Renal pelvis (tissue), 4 donors: ENCODE measurements around the gene HIF1A. TPM values are rescaled to one million over a fixed set of nuclear protein-coding genes. Genes with fewer than 3 reads are reported as not detected.
"Not testable (repeated sequence)": the region's sequence is repeated elsewhere in the genome, so short reads cannot be mapped to it uniquely, and the experiment has no call there.

Experiments
- DNase-seq: peaks from one replicate; pipeline ENCODE4 v3.0.0-alpha.2; 2013
- polyA plus RNA-seq, 3 donors: library from polyadenylated mRNA; unstranded; fragments of 120-200 nt; gene quantifications; one replicate each; pipeline ENCODE4 v1.2.1, GENCODE V29; 2013; ENCODE audit not compliant: insufficient read length in 3 of 3

HIF1A gene
- polyA plus RNA-seq, 3 donors, result 132 to 184 (median 150) TPM

- DNase-seq, result no peak
Observed at GRCh38 chr14:61704554-61704953, 9.2 kb downstream of the HIF1A start.

DNA sequence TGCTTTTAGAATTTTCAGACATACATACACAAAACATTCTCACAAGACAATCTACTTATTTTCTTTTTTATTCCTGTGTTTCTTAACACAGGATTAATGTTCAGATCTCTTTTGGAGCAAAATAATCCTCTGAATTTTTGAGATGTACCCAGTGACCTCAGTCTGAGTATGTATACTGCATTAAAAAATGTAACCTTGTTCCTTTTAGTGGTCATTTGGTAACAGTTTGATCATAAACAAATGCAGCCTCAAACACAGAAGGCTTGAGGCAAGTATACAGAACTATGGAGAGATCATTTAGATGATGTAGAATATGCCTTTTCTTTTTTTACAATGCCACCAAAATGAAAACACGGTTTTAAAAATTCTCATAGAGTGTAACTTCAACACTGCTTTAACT lies 9.7 kb downstream of the HIF1A start:
- no peak for DNase-seq

DNA sequence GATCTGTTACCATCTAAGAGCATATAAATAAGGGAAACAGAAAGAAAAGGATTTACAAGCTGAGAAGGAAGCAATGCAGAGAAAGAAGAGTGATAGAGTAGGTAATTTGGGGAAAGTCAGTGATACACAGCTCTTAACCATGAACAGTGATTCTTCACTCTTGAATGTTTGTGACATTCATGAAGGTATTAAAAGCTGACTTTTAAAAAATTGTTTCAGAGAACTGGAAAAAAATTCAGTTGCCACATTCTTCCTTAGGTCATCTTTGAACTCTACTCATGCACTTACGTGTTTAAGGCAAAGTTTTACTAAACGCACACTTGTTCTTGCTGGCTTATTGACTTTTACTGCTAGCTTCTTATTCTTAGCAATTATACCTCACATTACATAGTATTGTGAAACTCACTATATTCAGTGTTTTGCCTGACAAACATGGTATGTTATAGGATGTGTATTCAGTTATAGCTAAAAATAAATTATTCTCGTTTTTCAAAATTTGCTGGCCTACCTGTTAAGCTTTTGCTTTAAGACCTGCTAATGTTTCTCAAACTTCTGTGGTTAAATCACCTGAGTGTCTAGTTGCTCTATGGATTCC lies 10.9 kb downstream of the HIF1A start:
- no peak for DNase-seq

- not testable (repeated sequence) for DNase-seq
Observed at GRCh38 chr14:61707774-61708173, 12.5 kb downstream of the HIF1A start.

DNA sequence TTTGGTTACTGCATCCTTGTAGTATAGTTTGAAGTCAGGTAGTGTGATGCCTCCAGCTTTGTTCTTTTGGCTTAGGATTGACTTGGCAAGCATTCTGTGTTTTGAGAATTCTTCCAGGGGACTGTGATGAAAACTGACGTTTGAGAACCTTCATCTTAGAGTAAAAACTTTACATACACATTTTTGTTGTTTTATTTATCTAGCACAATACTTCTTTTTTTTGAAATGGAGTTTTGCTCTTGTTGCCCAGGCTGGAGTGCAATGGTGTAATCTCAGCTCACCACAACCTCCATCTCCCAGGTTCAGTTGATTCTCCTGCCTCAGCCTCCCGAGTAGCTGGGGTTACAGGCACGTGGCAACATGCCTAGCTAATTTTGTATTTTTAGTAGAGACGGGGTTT lies 13.4 kb downstream of the HIF1A start:
- not testable (repeated sequence) for DNase-seq

GRCh38 chr14:61710853-61711817 lies 15.8 kb downstream of the HIF1A start:
- DNase-seq, result no peak

DNA sequence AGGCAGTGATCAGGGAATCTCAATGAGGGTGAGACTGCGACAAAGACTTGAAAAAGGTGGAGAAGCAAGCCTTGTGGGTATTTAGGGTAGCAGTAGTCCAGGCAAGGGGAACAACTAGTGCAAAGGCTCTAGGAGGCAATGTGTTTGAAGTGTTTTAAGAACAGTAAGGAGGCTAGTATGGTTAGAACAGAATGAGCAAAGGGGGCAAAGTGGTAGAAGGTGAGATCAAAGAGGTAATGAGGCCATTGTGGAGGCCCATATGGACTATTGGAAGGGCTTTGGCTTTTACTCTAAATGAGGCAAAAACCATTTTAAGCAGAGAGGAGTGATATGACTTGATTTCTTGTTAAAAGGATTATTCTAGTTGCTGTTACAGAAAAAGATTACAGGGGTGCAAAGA lies 16.8 kb downstream of the HIF1A start:
- DNase-seq, result no peak

- DNase-seq, result no peak
Observed at GRCh38 chr14:61713724-61714437, 18.6 kb downstream of the HIF1A start.

DNA sequence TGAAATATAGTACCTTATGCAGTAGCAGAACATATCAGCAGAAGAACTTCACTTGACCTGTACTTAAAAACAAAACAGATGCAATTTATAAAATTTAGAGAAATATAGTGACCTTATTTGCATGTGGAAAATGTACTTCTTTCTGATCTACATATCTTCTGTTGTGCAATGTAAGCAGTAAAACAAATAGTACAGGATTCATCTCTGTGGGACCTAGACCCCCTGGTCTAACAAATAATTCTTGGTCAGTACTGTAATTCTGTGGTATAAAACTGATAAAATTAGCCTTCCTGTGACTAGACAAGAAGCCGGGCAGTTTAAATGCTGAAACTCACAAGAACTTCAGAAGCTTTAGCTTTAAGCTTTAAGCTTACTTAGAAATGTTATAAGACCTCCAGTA lies 21.6 kb downstream of the HIF1A start:
- DNase-seq, result no peak

GRCh38 chr14:61718039-61718438 lies 22.7 kb downstream of the HIF1A start:
- DNase-seq, result no peak

GRCh38 chr14:61719344-61720293 lies 24.3 kb downstream of the HIF1A start:
- DNase-seq, result no peak

GRCh38 chr14:61720294-61720661 lies 25.0 kb downstream of the HIF1A start:
- DNase-seq, result no peak

GRCh38 chr14:61720741-61721140 lies 25.4 kb downstream of the HIF1A start:
- no peak for DNase-seq

- DNase-seq, result no peak
Observed at GRCh38 chr14:61724133-61724532, 28.8 kb downstream of the HIF1A start.

GRCh38 chr14:61726778-61727658 lies 31.7 kb downstream of the HIF1A start:
- no peak for DNase-seq

DNA sequence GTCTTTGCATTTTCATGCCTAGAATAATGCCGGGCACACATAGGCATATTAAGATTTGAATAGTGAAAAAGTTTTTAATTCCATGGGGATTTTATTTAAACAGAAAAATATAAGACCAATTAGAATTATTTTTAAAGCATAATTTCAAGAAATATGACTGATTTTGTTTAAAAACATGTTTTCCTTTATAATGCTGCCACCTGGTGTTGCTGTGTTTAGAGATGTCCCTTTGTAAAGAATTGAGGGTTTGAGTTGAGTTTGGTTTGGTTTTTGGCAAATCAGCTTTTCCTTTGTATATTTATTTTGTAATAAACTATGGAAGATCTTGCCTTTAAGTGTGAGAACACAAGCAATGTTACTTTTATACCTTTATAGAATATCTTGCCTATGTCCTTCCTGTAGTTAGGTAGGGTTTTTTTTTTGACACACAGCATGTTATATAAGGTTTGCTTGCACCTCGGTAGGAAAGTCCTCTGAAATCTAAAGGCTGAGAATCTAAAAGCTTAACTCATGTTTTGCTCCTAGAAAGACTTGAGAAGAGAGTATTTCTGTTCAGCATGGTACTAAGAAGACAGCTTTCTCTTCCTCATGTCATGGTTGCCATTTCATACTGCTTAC lies 35.6 kb downstream of the HIF1A start:
- DNase-seq, result no peak

- DNase-seq, result no peak
Observed at GRCh38 chr14:61733972-61734371, 38.7 kb downstream of the HIF1A start.

- no peak for DNase-seq
Observed at GRCh38 chr14:61736751-61737150, 41.4 kb downstream of the HIF1A start.

DNA sequence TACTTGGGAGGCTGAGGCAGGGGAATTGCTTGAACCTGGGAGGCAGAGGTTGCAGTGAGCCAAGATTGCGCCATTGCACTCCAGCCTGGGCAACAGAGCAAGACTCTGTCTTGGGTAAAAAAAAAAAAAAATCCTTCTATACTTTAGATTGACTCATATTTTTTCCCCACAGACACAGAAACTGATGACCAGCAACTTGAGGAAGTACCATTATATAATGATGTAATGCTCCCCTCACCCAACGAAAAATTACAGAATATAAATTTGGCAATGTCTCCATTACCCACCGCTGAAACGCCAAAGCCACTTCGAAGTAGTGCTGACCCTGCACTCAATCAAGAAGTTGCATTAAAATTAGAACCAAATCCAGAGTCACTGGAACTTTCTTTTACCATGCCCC lies 42.6 kb downstream of the HIF1A start:
- no peak for DNase-seq

DNA sequence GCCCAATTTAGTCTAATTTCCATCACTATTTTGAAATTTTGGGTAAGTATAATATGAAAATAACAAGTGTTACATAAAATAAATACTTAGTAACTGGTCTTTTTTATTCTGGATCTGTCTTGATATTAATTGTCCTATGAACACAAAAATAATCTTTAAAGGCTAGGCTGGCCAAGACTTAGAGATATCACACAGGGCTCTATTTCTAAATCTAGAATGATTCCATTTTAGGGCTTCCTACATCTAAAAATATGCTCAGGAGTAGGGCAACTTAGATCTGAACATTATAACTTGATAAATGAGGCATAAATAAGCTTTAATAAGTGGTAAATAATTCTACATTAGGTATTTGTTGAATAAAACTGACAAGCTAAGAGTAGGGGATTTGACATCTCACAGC lies 43.8 kb downstream of the HIF1A start:
- DNase-seq, result no peak
